ENCODE data around the gene AK1. TPM values are rescaled to one million over a fixed set of nuclear protein-coding genes. Genes with fewer than 3 reads are reported as not detected.

Gene AK1
- total and polyA plus RNA-seq, 2 of the 13 experiments (the other 11 are each of a cell fraction or from before 2014, with no cell fraction given), result 19.1 to 32.8 TPM

GRCh38 chr9:127903557-127904475, 26.3 kb upstream of the AK1 start (continued):
- 0 out of 2 replicates have a peak, but pooled peaks have one; percentile 35 for TF ChIP-seq NFAT5 (CRISPR knock-in tag; IDR thresholded peaks at IDR 0.05)
- TF ChIP-seq ZNF589 (CRISPR knock-in tag; conservative IDR thresholded peaks at IDR 0.05), result no peak
- TF ChIP-seq ZNF354B (CRISPR knock-in tag; IDR thresholded peaks at IDR 0.05), result no peak
- no peak for TF ChIP-seq ZNF558 (CRISPR knock-in tag; IDR thresholded peaks at IDR 0.05; ENCODE audit: borderline replicate concordance)
- TF ChIP-seq, protein P1, sequence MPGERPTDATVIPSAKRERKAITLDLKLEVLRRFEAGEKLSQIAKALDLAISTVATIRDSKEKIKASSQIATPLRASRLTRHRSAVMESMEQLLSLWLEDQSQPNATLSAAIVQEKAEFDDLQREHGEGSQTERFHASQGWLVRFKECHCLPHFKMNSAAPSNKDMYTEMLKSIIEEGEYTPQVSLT (CRISPR knock-in tag; IDR thresholded peaks at IDR 0.05; ENCODE audit: borderline replicate concordance, low read depth), result no peak
- peak; percentile 95 for TF ChIP-seq SAP130 (CRISPR knock-in tag; IDR thresholded peaks at IDR 0.05; ENCODE audit: low read depth)
- TF ChIP-seq, protein P2, sequence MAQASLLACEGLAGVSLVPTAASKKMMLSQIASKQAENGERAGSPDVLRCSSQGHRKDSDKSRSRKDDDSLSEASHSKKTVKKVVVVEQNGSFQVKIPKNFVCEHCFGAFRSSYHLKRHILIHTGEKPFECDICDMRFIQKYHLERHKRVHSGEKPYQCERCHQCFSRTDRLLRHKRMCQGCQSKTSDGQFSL (CRISPR knock-in tag; IDR thresholded peaks at IDR 0.05), result peak; percentile 86; the same call in 1 of the 2 replicates
- no peak for TF ChIP-seq RBAK (CRISPR knock-in tag; IDR thresholded peaks at IDR 0.05)
- no peak for TF ChIP-seq MBNL3 (CRISPR knock-in tag; conservative IDR thresholded peaks at IDR 0.05)
- TF ChIP-seq, protein P3, sequence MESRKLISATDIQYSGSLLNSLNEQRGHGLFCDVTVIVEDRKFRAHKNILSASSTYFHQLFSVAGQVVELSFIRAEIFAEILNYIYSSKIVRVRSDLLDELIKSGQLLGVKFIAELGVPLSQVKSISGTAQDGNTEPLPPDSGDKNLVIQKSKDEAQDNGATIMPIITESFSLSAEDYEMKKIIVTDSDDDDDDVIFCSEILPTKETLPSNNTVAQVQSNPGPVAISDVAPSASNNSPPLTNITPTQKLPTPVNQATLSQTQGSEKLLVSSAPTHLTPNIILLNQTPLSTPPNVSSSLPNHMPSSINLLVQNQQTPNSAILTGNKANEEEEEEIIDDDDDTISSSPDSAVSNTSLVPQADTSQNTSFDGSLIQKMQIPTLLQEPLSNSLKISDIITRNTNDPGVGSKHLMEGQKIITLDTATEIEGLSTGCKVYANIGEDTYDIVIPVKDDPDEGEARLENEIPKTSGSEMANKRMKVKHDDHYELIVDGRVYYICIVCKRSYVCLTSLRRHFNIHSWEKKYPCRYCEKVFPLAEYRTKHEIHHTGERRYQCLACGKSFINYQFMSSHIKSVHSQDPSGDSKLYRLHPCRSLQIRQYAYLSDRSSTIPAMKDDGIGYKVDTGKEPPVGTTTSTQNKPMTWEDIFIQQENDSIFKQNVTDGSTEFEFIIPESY (CRISPR knock-in tag; IDR thresholded peaks at IDR 0.05), result no peak
- TF ChIP-seq CEBPZ (IDR thresholded peaks at IDR 0.05; ENCODE audit: low read length), result no peak
- peak; percentile 86 for TF ChIP-seq MYPOP (CRISPR knock-in tag; IDR thresholded peaks at IDR 0.05)
- peak; percentile 12 for TF ChIP-seq YY1 (IDR thresholded peaks at IDR 0.05; ENCODE audit: insufficient read depth, insufficient replicate concordance, low read depth, low read length)
- TF ChIP-seq RBFOX2 (IDR thresholded peaks at IDR 0.05; ENCODE audit: low read depth, low read length), result no peak

Data from HepG2 (cell line).